ENCODE data around the gene PRUNE2.
"Not testable (repeated sequence)": the region's sequence is repeated elsewhere in the genome, so short reads cannot be mapped to it uniquely, and the experiment has no call there.

Gene PRUNE2, protein sequence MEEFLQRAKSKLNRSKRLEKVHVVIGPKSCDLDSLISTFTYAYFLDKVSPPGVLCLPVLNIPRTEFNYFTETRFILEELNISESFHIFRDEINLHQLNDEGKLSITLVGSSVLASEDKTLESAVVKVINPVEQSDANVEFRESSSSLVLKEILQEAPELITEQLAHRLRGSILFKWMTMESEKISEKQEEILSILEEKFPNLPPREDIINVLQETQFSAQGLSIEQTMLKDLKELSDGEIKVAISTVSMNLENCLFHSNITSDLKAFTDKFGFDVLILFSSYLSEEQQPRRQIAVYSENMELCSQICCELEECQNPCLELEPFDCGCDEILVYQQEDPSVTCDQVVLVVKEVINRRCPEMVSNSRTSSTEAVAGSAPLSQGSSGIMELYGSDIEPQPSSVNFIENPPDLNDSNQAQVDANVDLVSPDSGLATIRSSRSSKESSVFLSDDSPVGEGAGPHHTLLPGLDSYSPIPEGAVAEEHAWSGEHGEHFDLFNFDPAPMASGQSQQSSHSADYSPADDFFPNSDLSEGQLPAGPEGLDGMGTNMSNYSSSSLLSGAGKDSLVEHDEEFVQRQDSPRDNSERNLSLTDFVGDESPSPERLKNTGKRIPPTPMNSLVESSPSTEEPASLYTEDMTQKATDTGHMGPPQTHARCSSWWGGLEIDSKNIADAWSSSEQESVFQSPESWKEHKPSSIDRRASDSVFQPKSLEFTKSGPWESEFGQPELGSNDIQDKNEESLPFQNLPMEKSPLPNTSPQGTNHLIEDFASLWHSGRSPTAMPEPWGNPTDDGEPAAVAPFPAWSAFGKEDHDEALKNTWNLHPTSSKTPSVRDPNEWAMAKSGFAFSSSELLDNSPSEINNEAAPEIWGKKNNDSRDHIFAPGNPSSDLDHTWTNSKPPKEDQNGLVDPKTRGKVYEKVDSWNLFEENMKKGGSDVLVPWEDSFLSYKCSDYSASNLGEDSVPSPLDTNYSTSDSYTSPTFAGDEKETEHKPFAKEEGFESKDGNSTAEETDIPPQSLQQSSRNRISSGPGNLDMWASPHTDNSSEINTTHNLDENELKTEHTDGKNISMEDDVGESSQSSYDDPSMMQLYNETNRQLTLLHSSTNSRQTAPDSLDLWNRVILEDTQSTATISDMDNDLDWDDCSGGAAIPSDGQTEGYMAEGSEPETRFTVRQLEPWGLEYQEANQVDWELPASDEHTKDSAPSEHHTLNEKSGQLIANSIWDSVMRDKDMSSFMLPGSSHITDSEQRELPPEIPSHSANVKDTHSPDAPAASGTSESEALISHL (N-terminal part only)

DNA sequence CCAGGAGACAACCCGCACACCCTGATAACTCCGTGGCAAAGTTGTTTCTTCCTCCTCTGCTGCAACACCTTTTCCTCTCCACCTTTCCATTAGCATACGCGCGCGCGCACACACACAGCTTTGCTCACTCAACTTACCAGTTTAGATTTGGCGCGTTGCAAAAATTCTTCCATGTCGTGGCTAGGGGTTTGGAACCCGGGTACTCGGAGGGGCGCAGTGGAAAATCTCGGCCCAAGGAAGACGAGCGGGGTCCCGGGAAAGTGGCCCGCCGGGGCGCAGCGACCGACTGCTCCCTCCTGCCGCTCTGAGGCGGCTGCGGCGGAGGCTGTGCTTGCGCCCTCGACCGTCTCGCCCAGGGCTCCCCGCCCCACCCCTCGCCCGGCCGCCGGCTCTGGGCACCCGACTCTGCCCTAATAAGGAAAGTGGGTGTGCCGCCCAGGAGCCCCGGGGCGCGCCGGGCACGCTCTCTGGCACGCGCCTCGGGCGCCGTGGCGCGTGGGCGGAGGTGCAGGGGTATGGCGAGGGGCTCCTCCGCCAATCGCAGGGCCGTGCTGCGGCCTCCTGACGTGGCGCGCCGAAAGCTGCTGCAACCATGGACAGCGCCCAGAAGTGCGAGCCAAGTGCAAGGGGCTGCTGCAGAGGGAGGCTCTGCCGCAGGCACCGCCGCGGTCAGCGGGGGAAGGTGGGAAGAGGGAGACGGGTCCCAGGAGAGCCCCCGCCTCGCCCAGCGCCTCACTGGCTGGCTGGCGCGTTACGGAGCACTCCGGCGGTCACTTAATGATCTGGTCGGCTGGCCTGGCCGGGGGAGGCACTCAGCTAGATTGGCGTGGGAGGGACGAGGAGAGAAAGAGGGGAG is at the start of gene PRUNE2:
TSS of gene PRUNE2 (minus strand) at position 324 of the 856 bp plus-strand sequence. CDS start at position 173, 151 bp downstream.
- DNase-seq: no peak

DNA sequence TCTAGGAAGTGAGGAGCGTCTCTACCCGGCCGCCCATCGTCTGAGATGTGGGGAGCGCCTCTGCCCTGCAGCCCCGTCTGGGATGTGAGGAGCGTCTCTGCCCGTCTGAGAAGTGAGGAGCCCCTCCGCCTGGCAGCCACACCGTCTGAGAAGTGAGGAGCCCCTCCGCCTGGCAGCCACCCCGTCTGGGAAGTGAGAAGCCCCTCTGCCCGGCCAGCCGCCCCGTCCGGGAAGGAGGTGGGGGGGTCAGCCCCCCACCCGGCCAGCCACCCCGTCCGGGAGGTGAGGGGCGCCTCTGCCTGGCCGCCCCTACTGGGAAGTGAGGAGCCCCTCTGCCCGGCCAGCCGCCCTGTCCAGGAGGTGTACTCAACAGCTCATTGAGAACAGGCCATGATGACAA is 49.5 kb upstream of the PRUNE2 start:
- not testable (repeated sequence) for DNase-seq

DNA sequence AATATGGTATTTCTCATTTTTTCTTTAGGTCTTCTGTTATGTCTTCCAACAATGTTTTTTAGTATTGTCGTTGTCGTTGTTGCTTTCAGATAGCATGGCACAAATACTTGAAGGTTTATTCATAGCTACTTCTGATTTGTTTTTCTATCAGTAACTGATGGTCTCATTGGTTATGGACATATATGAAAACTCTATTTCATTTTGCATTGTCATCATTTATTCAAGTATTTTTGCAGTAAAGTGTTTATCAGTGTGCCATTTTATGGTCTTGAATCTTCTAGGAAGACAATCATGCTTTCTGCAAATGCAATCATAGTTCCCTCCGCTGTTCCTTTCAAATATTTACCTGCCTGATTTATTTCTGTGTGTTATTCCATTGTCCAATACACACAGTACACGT is 44.0 kb upstream of the PRUNE2 start:
- DNase-seq: no peak

DNA sequence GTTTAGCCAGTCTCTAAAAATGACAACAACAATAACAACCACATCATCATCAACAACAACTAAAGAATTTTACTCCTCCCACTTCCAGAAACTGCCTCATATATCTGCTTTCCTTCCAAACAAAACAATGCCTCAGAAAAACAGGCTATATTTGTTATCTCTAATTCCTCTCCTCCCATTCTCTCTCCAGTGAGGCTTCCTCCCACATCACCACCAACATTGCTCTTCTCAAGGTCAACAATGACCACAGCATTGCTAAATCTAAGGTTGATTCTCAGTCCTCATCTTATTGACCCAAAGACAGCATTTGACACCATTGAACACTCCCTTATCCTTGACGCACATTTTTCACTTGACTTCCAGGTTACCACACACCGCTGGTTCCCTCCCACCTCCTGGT is 38.1 kb upstream of the PRUNE2 start:
- DNase-seq: no peak

DNA sequence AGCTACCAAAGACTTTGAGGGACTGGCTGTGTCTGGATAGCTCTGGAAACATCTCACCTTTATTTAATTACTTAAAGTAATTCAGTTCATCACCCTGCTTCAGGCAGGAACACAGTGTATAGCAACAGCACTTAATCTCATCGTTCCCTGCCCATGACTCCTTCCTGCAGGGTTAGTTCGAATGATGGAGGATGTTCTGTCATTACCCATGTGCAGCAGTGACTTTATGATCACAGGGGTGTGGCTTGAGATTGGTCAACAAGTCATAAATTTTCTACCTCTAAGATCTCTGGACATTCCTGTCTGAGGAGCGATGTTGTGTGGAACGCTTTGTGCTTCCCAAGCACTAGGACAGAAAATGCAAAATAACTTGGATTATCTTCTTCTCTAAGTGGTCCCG is 37.1 kb upstream of the PRUNE2 start:
- no peak for DNase-seq

DNA sequence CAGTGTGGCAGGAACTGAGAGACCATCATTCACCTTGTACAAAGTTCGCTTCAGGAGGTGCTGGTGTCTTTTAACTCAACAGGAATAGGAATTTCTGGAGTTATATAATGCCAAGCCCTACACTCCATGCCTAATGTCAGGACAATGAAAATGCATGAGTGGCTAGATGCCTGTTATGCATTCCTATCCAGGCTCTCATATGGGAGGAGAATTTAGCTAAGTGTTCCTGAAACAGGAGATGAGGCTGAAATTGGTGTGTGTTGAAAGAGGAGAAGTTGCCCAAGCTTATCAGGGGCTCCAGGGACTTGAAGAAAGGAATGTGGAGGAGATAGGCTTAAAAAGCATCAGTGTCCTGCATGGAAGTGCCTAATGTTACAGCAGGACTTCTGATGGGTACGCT is 26.8 kb upstream of the PRUNE2 start:
- DNase-seq: no peak

DNA sequence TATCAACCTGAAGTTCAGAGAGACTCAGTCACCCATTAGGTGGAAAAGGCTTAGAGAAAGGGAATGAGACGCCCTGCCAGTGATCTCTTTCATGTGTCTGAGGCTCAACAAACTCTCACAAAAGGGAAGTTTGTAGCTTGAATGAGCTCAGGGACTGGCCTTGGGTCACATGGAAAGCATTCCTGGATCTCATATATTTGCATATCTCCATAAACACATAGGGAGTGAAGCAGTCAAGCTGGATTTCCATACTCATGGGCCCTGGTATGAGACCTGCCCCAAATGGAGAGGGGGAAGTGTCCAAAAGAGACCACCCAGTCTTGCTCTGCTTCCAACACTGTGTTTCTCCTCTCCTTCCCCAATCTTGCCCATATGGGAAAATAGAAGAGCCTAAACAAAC is 26.4 kb upstream of the PRUNE2 start:
- DNase-seq: no peak

DNA sequence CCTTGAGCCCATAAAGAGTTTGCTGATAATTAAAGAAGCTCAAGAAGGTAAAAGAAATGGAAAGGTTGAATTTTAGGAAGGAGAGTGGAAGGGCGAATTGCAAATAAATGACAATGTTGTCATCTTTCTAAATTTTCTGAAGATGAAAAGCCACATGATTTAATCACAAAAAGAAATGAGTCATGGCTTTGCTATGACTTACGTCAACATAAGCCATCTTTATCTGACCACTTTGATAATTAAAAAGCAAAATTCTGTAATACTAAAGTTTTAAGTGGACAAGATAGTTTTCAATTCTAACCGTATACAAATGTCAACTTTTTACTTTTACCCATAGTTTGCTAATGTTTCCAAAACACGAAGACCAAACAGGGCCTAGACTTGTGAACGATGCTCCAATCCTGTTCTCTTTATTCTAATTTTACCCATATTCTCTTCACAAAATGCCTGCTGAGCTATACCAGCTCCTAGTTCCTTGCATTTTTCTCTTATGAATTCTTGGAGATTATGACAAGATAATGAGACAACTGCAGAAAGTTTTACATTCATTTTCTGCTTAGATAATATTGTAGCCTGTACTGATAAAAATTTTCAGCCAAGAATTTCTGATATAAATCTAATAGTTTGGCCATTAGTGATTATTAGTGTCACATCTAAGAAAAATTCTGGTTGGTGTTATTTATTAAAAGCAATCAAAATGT is 21.8 kb upstream of the PRUNE2 start:
- DNase-seq: no peak

DNA sequence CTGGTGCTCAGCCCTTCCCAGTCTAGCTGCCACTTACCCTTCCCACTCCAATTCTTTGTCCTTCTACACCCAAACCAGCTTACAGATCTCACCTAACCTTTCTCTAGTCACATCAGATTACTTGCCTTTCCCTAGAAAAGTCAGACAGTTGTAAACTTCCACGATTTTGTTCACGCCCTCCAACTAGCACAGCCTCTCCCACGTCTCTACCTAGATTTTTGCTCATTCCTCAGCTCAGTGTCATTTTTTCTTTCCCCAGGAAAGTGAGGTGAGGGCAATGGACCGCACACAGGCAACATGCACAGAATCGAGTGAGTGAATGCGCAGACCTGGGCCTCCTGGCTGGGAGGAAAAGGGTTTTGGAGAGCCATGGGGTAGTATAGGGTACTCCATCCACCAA is 20.9 kb upstream of the PRUNE2 start:
- no peak for DNase-seq

DNA sequence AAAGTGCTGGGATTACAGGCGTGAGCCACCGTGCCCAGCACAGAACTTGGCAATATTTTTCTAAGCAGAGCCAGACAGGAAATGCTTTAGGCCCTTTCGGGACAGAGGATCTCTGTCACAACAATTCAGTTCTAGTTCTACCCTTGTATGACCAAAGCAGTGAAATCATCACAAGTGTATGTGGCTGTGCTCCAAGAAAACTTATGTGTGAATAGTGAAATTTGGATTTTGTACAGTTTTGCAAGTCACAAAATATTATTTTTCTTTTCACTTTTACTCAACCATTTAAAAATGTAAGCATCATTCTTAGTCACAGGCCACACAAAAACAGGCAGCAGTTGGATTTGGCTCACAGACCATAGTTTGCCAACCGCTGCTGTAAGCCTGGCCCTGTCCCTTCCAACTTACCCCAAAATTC is 20.4 kb upstream of the PRUNE2 start:
- DNase-seq: no peak

DNA sequence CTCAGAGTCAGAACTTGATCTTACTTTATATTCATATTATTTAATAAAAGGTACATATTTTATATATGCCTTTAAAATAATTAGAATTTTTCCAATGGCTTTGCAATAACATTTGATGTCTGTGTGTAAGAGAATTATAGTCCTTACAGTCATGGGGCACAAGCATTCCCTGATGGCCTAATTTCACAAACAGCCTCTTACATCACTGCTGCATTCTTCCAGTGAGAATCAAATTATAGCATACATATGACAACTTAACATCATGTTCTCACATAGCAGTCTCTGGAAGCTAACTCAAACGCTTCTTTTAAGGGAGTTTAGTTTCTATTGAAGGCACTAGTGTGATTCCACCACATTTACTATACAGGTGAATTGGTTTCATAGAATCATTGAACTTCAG is 15.3 kb upstream of the PRUNE2 start:
- DNase-seq: no peak

DNA sequence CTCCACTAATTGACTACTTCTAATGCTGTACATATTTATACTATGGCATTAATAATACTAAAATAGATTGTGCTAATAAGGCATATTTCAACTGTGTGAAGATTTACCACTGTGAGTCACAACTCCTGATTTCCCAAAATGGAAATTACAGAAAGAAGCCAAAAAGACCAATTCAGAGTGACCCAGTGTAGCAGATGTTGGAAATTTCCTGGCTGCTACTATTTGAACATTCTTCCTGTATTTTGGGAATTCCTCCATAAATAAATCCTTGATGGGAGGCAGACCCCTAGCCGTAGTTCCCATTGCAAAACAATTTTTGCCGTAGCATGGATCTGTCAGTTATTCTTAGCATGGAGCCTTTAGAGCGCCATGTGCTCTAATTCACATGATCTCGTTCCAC is 11.4 kb upstream of the PRUNE2 start:
- DNase-seq: no peak

DNA sequence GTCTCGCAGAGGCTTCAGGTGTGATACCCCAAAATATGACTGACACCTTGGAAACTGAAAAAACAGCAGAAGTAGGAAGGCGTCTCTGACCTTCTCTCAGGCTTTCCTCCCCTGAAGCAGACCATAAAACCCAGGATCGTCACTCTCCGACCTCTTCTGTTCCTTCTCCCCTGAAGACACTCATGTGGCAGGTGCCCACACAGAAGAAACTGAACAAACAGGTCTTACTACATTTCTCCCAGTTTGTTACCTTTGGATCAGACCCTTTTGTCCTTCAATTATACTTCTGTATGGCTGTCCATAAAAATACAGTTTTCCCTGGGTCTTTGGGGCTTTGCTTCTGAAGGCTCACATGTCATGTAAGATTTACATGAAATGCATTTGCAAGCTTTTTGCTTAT is 10.3 kb upstream of the PRUNE2 start:
- no peak for DNase-seq

DNA sequence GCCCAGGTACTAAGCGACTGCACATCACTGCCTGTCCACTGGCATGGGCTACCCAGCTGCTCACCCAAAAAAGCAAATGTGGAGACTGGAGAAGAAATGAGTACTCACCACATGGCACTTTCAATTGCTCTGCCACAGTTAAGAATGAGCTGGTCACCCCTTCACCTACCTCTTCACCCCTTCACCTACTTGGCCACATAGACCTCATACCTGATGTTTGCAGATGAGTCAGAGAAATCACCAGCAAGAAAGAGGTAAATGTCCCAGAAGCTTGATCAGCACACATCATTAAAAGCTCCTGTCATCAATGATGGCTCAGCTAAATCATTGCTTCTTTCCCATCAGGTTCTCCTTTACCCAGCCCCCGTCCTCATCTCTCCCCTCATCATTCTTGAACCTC is 7.6 kb upstream of the PRUNE2 start:
- DNase-seq: no peak

DNA sequence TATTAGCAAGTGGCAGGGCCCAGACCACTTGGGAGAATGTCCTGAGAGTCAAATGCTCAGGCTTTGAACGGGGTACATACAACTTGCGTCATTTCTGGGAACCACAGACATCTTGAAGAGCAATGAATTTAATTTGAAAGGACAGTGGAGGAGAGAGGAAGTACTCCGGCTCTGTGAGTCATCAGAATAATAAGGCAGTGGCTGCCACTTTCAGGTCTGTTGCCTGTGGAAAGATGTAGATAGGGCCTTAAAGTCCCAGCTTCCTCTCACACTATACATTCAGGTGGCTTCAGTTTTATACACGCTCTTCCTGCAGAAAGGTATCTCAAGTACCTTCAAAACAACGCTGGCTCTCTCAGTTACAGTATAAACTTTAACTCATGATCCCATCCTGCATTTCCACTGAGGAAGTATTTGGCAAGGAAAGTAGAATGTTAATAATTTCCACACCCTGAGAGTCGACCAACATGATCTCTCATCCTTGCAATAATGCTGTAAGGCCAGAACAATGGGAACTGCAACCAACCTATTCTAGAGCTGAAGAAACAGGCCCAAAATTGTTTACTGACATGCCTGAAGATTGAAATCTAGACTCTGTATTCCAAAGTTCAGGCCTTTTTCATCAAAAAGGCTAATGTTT is 6.8 kb upstream of the PRUNE2 start:
- DNase-seq: no peak

DNA sequence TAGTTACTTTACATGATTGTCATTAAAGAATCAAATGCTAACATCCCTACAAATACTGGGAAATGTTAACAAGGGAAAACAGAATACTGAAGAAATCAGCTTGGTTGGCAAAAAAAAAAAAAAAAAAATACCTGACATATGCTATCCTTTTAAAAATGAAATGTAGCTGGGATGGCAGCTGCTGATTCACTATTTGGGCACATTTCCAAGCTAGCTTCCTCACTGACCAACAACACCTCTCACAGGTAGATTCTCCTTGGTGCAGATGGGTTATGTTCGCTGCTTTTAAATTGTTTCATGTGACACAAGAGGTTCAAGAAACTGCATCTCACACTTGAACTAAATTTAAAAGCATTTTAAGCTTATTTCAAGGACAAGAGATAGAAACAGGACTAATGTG is 6.1 kb upstream of the PRUNE2 start:
- no peak for DNase-seq

DNA sequence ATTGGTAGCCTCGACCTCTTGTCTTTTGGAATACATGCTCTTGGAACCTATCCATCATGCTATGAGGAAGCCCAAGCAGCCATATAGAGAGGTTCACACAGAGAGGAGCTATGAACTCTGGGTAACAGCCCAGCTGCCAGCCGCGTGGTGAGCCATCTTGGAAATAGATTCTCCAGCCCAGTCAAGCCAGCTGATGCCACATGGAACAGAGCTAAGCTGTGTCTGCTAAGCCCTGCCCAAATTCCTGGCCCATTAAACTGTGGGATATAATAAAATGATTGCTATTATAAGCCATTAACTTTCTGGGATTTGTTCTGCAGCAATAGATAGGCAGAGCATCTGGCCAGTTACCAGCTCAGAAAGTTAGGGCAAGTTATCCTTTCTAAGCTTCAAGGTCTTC is 4.9 kb upstream of the PRUNE2 start:
- no peak for DNase-seq

DNA sequence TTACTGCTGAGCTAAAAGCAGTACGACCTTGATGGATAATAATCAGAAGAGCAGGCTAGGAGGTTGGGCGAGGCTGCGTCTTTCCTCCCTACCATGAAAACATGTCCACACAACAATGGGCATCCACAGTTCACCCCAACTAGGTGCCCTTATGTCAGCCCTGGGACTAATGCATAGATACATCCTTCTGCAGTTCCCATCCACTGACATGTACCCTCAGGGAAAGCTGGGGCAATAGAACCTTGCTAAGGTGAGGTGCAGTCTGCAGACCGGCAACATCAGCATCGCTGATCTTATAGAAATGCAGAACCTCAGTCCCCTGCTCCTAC is 697 bp upstream of the PRUNE2 start:
- DNase-seq: no peak

DNA sequence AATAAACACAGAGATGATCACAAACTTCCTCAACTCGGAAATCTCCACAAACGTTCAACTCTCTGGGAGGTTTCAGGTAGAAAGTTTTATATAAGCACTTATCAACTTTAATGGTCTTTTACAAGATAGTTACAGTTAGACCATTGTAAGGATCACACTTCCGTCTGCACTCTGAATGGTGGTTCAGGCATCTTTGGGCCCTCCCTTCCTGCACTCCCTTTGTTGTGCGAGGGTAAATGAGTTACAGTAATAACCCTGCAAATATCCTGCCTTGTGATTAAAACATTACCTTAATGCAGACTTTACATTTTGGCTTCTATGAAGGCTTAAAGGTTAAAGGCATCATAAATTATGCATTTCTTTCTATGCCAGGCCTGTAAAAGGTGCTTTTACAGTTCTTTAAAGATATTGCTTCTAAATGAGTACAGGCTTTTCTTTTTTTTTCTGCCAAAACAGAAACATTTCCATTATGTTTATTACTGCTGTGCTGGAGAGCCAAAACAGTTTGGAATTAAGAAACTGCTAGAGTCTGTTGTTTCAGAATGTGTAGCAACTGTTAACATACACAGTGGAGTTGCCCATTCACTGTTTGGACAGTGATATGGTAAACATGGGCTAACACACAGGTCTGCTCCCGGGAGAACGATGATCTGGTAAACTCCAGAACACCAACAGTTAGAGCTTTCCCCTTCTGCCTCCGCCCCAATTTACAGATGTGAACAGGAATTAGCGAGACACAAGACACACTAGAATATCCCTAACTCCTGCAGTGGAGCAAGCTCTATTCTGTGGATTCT is 1.1 kb downstream of the PRUNE2 start:
- no peak for DNase-seq

DNA sequence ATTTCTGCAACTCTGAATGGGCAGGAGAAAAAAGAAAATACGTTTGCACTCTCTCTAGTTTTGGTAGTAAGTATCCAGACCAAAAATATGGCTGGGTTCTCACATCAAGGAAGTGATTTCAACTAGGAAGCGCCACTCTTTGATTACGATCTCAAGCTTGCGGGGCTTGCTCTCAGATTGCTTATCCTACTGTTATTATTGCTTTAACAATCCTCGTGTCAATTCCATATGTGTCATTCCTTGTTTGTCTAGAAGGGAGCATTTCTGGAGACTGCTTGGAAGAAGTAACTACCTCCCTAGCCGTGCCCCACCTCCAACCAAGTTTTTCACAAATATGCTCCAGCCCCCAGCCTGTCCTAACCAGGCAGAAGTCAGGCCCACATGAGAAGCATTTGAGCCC is 3.5 kb downstream of the PRUNE2 start:
- no peak for DNase-seq

Measured in CD4-positive, alpha-beta T cell treated with Interleukin-17A for 1 hour (primary cell).